Activated CD4-positive, alpha-beta T cell treated with anti-CD3 and anti-CD28 coated beads, Interleukin-2, amount 50 U/mL, for 1 hour (primary cell): Measurements from ENCODE around the gene SPC24.
"Not testable (repeated sequence)": the region's sequence is repeated elsewhere in the genome, so short reads cannot be mapped to it uniquely, and the experiment has no call there.

Experiments used
- DNase-seq: peaks from one replicate; pipeline ENCODE4 v3.0.0-alpha.2; 2020

The SPC24 gene

DNA sequence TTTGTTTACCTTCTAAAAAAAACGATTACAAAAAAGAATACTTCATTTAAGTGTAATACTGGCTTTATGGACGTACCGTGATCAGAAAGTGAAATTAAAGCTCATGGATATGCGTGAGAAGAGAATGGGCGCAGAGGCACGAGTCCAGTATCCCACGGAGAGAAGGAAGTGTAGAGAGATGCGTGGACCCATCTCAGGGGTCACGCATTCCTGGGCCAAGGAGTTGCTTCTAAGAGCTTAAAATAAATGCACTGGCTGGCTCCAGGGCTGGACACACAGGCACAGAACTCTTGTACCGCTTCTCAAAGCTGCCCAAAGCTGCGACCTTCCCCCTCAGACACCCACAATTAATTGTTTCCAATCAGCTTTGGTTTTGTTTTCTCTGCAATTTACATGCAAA is 8.7 kb upstream of the SPC24 start:
- no peak for DNase-seq

DNA sequence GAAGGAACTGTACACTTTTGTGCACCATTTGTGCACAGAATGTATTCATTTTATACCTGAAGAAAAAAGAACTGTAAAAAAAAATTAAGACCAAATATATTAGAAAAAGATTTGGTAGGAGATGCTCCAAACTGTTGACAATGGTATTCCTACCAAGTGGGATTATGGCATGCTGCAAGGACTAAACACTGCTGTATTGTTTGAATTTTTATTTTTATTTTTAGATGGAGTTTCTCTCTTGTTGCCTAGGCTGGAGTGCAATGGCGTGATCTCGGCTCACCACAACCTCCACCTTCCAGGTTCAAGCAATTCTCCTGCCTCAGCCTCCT is 4.8 kb upstream of the SPC24 start:
- not testable (repeated sequence) for DNase-seq

DNA sequence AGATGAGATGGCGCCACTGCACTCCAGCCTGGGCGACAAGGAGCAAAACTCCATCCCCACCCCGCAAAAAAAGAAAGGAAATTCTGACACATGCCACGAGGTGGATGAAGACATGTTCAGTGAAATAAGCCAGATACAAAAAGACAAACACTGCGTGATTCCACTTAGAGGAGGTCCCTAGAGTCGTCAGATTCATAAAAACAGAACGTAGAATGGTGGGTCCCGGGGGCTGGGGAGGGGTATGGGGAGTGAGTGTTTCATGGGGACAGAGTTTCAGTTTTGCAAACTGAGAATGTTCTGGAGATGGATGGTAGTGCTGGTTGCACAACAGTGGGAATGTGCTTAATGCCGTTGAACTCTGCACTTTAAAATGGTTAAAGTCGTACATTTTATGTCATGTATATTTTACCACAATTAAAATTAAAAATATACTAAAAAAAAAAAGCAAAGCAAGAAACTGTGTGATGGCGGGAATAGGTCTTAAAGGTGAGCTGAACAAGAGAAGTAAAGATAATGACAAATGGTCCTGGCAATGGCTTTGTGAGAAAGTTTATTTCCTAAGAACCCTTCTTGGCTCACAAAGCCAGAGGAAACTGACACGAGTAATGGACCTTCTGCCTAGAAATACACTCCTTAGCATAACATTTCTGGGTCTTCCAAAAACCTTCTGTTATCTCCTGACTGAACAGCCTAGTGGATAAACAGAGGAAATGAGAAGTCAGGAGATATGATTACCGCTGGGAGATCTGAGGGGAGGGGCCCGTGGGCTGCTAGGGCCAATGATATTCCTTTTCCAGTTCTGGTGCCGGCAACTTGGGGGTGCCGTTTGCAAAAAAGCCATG is 4.2 kb upstream of the SPC24 start:
- DNase-seq: no peak

DNA sequence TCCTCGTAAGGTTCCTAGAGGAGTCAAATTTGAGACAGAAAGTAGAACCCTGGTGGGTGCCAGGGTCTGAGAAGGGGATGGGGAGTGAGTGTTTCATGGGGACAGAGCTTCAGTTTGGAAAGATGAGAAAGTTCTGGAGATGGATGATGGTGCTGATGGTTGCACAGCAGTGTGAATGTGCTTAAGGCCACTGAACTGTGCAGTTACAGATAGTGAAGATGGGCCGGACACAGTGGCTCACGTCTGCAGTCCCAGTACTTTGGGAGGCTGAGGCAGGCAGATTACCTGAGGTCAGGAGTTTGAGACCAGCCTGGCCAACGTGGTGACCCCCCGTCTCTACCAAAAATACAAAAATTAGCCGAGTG is 917 bp downstream of the SPC24 start:
- no peak for DNase-seq

DNA sequence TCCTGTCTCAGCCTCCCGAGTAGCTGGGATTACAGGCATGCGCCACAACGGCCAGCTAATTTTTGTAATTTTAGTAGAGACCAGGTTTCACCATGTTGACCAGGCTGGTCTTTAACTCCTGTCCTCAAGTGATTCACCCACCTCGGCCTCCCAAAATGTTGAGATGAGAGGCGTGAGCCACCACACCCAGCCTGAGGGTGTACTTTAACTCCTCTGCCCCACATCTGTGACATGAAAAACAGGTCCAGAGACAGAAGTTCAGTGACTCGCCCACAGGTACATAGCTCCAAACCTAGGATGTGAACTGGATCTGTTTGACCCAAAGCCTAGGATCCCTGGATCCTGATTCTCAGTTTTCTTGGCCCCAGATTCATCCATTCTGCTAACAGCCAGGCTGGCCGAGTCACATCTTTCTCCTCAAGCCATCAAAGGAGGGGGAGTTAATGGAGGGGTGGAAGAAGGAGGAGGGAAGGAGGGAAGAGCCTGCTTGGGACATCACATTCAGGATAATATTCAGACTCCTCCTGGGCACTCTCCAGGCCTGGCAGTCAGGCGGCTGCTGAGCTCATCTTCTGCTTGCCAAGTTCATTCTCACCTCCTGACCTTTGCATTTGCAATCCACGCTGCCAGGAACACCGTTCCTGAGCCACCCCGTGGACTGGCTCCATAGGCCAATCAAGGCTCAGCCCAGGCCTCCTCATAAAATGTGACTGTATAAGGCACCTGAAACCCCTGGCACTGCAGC is 3.1 kb downstream of the SPC24 start:
- DNase-seq: no peak

DNA sequence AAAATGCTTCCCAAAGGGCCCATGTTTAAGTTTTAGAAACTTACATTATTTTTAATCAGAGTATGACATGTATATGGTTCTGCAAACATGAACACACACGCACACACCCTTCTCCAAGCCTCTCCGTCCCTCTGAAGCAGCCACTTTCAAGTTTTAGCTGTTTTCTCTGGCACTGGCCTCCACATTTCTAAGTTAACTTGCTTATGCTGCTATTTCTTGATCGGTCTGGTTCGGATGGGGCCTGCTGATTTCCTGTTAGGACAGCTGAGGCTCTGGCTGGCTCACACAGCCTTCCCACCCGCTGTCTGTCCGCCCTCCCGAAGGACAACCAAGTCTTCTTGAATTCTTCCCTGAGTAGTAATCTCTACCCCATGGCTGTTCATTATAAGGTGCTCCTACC is 4.4 kb downstream of the SPC24 start:
- no peak for DNase-seq

DNA sequence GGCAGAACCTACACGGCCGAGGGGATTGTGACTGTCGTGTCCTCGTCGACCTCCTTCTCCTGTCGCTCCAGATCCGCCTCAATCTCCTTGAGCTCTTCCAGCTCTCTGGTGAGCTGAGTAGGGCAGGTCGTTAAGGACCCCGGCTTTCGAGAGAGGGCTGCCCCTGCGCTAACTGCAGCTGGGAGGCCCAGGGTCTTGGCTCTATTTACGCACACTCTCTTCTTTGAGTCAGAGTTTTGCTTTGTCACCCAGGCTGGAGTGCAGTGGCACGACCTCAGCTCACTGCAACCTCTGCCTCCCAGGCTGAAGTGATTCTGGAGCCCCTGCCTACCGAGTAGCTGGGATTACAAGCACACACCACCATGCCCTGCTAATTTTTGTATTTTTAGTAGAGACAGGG is 7.6 kb downstream of the SPC24 start:
- no peak for DNase-seq

DNA sequence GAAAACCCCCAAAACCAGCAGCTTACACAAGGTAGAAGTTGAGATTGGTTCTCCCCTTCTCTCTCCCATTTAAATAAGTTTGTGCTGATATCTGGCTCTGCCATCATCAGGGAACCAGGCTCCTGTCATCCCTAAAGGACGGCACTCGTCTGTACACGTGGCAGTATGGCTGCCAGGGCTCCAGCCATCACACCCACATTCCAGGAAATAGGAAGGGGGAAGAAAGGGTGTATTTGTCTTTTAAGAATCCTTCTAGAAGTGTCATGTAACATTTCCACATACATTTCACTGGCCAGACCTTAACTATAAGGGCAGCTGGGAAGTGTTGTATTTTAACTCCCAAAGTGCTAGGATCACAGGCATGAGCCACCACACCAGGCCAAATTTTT is 10.1 kb downstream of the SPC24 start:
- no peak for DNase-seq

DNA sequence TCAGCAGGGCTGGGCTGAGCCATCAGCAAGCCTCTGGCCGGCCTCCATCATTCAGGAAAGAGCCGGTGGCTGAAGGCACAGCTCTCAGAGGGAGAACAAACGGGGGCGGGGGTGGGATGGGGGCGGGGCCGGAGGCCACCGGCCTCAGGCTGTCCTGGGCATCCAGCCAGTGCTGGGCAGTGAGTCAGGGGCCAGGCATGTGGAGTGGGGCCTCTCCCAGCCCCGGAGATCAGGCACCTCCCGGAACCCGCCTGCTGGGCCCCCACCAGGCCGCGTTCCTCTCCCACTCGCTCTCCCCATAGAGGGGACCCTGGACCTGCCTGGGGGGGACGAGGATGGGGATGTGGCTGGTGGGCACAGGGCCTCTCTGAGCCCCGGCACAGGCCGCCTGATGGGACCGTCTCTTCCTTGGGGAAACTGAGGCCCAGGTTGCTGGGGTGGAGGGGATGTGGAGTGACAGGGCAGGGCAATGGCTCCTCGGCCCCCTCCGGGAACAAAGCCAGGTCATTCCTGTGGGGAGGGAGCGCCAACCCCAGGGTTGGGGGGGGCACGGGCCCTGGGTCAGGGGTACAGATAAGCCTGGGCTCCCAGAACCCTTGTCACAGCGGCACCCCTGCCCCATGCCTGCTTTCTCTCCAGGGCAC is 12.9 kb downstream of the SPC24 start:
- no peak for DNase-seq

DNA sequence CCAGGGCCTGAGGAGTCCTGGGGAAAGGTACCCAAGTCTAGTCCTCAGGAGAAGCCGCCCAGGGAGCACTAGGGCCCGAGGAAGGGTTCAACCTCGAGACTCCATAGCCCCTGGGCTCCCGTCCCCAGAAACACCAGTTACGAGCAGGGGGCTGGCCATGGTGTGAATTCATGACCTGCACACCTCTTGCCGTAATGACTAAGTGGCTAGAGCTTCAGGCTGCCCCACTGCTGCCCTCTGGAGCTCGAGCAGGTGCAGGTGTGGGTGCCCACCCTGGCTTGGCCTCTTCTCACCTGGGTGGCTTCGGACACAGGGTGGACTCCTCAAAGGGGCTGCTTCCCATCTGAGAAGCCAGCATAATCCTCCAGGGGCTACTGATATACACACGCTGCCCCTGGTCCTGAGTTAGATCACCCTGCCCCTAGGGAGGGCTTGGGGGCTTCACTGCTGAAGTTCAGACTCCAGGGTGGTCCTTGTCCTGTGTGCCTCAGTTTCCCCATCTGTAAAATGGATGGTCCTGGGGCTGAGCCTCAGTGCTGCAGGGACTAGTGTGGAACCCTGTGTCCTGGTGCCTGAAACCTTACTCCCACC is 13.6 kb downstream of the SPC24 start:
- DNase-seq: no peak

DNA sequence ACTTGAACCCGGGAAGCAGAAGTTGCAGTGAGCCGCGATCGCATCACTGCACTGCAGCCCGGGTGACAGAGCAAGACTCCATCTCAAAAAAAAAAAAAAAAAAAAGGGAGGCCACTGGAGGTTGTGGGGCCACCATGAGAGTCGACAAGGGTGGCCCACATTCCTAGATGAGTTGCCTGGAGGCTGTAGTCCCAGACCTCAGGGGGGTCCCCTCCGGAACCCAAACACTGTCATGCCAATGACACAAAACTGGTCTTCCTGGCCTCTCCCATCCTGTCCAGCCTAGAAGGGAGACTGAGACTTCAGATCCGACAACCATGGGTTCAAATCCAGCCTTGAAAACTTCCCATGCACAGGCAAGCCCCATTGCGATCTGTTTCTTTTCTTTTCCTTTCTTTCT is 14.7 kb downstream of the SPC24 start:
- no peak for DNase-seq

DNA sequence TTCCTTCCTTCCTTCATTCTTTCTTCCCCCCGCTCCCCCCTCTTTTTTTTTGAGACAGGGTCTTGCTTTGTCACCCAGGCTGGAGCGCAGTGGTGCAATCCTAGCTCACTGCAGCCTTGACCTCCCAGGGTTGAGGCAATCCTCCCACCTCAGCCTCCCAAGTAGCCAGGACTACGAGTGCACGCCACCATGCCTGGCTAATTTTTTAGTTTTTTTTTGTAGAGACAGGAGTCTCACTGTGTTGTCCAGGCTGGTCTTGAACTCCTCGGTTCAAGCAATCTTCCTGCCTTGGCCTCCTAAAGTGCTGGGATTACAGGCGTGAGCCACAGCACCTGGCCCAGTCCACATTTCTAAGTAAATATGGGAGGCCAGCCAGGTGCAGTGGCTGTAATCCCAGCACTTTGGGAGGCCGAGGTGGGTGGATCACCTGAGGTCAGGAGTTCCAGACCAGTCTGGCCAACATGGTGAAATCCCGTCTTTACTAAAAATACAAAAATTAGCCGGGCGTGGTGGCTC is 15.5 kb downstream of the SPC24 start:
- not testable (repeated sequence) for DNase-seq

DNA sequence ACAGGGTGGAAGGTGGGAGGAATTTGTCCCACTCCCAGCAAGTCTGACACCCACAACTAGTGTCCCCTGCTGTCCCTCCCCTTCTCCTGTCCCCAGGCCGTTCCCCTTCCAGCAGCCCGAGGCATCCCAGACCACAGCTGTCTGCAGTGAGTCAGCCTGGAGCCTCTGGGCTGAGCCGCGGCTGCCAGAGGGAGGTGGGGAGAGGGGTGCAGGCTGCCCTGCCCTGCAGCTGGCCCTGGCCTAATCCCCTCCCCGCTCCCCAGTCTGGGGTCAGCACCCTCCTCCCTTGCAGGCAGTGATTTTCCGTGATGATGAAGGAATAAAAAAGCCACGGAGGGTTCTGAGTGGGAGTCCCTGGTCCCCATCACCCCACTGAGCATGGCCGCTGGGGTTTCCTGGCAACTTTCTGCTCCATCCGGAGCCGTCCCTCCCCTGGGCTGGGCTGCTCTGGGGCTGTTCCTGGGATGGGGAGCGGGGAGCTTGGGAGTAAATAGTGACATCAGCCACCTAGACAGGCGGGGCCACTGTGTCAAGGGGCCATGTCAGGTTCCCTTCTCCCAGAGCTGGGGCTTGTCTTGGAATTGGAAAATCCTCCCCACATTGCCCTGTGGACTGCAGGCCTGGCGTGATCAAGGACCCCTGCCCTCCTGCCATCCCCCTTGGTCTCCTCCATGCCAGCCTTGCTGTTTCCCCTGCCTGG is 16.8 kb downstream of the SPC24 start:
- DNase-seq: no peak

DNA sequence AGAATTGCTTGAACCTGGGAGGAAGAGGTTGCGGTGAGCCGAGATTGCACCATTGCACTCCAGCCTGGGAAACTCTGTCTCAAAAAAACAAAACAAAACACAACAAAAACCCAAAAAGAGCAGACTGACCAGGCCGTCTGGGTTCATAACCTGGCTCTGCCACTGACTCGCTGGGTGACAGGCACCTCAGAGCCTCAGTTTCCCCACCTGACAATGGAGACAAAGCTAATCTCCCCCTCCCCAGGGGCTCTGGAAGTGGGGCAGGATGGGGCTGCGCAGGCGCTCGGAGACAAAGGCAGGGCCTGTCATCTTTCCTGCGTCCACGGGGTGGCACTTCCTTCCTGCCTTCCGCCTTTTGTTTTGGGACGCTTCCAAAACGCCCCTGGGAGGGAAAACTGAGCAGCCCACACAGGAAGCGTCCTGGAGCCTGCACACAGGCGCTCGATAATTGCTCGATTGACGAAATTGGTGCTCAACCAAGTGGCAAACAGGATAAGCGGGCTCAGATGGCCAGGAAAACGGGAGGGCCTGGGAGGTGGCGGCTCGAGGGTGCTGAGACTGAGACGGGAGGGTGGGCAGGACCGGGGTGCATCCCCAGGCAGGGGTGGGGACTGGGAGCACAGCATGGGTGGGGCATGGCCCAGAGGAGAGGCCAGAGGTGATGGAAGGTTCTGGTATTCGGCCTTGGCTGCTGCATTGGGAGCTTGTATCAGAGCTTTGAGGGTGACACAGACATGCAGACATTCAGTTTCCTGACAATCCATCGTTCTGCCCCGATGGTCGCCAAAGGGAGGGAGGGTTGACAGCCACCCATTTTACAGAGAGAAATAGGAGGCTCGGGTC is 17.8 kb downstream of the SPC24 start:
- peak; percentile 48 for DNase-seq

DNA sequence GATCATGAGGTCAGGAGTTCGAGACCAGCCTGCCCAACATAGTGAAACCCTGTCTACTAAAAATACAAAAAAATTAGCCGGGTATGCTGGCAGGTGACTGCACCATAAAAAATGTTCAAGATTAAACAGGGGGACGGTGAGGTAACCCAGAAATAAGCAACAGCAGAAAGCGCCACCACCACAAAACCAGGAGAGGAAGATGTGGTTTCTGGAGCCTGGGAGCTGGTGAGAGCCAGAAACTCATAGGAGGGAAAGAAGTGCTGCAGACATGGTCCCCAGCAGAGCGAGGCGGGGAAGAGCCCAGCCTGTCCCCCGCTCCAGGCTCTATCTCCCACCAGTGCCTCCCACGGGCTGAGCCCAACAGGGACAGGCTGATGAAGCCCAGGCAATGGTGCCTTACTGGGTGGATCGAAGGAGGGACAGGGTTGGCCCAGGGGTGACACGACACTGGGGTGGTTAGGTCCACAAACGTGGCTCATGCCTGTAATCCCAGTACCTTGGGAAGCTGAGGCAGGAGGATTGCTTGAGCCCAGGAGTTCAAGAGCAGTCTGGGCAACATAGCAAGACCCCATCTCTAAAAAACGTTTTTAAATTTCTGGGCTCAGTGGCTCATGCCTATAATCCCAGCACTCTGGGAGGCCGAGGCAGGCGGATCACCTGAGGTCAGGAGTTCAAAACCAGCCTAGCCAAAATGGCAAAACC is 19.0 kb downstream of the SPC24 start:
- DNase-seq: no peak

DNA sequence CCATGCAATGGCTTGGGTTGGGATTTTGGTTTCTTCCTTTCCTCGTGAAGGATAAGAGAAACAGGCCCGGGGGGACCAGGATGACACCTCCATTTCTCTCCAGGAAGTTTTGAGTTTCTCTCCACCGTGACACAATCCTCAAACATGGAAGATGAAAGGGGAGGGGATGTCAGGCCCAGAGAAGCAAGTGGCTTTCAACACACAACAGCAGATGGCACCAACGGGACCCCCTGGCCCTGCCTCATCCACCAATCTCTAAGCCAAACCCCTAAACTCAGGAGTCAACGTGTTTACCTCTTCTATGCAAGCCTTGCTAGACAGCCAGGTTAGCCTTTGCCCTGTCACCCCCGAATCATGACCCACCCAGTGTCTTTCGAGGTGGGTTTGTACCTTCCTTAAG is 24.1 kb downstream of the SPC24 start:
- no peak for DNase-seq

DNA sequence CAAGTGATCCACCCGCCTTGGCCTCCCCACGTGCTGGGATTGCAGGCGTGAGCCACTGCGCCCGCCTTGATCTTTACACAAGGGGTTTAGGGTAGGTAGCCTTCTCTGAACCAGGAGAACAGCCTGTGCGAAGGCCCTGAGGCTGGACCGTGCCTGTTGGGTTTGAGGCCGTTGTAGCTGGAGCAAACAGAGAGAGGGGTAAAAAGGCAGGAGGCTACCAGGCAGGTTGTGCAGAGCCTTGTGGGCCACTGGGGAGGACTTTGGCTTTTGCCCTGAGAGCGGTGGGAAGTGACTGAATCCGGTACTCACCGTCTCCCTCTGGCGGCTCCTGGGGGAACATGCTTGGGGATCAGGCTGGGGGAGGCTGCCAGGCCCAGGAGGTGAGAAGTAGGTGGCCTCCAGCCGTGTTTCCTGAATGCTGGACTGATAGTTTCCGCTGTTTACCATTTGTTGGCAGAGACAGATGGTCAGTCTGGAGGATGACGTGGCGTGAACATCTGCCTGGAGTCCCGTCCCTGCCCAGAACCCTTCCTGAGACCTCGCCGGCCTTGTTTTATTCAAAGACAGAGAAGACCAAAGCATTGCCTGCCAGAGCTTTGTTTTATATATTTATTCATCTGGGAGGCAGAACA is 24.6 kb downstream of the SPC24 start:
- peak; percentile 76 for DNase-seq

DNA sequence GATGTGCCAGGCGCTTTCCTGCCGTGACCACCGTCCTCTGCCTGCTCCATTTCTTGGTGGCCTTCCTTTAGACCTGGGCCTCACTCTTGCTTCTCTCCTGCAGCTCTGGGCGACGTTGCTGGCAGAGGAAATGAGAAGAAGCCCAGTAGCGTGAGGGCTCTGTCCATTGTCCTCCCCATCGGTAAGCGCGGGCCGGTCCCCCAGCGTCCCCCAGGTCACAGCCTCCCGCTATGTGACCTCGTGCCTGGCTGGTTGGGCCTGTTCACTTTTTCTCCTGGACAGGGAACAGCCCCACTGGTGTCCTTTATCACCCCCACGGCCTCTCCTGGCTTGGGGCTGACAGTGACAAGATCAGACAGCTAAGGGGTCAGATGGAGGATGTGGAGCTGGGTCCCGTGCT is 27.7 kb downstream of the SPC24 start:
- DNase-seq: no peak

DNA sequence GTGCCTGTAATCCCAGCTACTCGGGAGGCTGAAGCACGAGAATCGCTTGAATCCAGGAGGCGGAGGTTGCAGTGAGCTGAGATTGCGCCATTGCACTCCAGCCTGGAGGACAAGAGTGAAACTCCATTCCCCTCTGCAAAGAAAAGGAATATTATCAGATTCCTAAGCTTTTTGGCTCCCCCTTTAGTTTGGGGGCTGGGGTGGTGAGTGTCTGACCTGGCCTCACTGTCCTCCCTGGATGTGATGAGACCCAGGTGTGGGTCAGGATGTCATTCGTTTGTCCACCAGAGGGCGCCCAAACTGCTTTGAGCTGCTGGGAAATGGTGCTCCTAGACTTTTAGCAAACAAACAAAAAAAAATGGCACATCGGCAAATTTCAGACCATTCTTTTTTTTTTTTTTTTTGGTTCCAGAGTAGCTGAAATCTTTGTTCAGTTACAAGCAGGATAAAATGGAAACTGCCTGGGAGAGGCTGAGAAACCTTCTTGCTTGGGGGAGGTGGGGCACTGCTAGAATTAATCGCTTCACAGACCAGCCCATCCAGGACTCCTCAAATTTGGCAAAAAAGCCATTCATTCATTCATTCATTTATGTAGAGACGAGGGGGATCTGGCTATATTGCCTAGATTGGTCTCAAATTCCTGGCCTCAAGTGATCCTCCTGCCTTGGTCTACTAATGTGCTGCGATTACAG is 29.4 kb downstream of the SPC24 start:
- peak; percentile 81 for DNase-seq

DNA sequence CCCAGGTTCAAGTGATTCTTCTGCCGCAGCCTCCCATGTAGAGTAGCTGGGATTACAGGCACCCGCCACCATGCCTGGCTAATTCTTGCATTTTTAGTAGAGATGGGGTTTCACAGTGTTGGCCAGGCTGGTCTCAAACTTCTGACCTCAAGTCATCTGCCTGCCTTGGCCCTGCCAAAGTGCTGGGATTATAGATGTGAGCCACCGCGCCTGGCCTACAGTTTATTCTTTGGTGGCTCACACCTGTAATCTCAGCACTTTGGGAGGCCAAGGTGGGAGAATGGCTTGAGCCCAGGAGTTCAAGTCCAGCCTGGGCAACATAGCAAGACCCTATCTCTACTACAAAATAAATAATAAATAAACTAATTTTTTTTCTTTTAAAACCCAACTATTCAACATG is 31.4 kb downstream of the SPC24 start:
- DNase-seq: not testable (repeated sequence)
